NCI-H524 treated with DMSO at 0.1 percent for 48 hours (cell line): ENCODE results near the gene OSBPL7.

Source experiments
- DNase-seq: peaks from one replicate; lab custom pipeline; 2025; lab: John Stamatoyannopoulos, UW

OSBPL7 gene

DNA sequence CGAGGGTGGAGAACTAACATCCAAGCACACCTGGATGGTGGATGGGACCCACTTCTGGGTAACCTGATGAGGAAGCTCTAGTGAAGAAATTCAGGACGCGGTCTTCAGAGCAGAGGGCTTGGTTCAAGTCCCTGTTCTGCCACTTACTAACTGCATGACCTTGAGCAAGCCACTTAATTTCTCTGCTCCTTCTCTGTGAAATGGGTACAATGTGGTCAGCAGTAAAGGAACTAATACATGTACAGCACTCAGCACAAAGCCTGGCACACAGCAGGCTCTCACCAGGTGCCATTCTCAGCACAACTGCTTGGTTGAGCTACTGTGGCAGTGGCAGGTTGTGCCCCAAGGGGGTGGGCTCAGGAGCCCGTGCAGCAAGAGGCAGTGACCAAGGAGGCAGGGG, 1.9 kb upstream of the OSBPL7 start:
- DNase-seq: no peak

DNA sequence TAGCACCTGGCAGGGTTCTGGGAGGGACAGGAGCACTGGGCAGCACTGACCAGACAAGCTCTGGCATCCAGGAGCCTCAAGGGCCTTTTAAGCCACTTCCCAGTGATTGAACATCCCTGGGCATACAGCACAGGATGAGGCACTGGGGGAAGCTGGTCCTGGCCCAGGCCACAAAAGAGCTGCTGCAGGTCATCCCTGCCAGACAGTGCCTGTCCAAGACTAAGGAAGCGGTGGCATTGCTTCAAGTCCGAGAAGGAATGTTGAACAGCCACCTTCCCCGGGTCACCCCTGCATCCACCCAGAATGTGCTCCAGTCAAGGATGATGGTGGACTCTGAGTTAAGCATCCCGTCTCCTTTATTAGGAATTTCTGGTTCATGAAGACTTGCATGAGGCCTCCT, 1.2 kb upstream of the OSBPL7 start:
- DNase-seq: no peak

DNA sequence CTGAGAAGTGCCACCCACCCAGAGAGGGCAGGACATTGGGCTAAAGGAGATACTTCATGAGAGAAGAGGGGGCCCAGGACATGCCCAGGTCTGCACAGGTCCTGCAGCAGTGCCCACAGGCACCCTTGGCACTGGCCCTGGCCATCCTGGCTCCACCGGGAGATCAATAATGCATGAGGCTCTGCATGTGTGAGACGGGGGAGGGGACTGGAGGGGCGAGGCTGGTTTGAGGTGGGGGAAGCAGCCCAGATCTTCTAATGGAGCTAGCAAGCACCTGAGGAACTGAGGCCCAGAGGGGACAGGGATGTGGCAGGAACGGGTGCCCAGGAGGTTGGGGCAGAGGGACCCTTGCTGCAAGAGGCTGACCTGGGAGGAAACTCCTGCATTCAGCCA, 567 bp downstream of the OSBPL7 start:
- no peak for DNase-seq

DNA sequence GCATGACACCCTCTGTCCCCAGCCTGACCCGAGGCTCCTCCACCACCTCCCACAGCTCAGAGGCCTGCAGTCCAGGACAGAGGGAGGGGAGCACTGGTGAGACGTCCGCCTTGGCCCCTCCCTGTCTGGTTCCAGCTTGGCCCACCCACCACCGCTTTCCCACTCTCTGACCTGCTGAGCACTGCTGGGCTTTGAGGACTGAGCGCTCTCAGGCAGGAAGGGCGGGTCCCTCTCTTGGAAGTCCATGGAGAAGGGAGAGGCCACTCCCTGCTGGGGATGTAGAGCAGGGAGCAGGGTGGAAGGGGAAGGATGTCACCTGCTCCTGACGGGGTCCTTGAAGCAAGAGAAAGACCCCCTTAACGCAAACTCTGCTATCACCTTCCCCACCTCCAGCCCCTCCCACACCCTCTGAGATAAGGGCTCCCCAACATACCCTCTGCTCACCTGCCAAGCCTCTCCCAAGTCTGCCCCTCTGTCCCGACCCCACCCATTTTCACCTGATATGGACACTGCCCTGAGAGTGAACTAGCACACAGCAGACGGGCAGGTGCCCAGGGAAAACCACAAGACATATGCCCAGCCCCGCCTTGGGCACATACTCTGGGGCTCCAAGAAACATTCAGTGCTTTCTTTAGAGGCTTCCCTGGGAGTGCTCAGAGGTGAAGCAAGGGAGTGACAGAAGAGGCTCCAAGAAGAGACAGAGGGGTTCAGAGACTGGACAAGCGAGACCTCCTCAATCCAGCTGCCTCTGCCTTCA, 1.4 kb downstream of the OSBPL7 start:
- no peak for DNase-seq

DNA sequence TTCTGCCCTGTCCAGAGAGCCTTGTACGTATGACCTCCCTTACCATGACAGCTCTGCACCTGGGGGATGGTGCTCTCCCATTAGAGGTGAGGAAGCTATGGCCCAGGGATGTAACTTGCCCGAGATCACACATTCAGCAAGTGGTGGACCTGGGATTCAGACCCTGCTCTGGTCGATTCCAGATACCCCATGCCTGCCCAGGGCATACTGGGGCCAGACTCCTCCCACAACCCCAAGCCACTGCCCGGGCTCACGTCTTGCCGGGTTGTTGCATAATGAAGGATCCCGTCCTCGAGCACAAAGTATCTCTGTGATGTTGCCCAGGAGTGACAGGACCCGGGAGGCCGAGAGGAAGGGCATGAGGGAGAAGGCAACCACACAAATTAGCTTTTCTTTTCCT, 2.1 kb downstream of the OSBPL7 start:
- no peak for DNase-seq

DNA sequence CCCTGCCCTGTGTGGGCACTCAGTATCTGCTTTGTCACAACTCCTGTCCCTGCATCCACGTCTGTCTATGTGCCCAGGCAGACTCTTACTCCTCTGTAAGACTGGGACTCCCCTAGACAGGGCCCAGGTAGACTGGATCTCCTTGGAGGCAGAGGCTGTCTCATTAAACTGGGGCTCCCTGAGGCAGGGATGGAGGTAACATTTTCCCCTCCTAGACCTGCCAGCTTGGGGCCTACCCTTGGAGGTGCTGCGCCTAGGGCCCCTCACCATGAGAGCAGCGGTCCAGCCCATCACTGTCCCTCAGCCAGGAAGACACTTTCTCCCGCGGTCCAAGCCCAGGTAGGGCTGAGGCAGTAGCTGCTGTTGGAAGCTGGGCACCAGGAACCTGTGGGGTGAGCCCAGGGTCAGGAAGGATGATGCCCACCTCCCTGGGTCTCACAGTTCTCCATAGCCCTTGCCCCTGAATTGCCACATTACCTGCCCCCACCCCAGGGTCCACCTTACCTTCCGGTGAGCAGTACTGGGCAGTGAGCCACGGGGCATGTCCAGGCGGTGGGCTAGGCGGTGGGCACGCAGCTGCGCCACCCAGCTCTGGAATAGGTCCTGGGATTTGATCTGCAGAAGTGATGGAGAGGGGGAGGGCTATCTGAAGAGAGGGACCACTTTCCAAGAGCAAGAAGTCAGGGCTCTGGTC, 3.4 kb downstream of the OSBPL7 start:
- no peak for DNase-seq

DNA sequence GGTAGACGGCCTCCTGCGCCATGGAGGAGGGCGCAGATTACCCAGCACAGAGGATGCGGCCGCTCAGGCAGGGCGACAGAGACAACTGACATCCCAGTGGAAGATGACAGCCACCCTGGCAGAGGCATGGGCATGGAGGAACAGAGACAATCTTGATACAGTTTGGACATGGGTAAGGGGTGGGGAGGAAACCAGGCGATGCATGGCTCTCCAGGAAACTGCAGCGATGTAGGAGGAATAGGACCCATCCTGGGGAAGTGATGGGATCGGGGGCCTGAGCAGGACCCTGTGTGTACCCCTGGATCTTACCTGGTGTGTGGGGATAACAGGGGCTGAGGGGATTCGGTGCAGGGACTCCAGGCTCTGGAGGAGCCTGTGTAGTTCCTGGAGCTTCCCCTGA, 4.6 kb downstream of the OSBPL7 start:
- no peak for DNase-seq

DNA sequence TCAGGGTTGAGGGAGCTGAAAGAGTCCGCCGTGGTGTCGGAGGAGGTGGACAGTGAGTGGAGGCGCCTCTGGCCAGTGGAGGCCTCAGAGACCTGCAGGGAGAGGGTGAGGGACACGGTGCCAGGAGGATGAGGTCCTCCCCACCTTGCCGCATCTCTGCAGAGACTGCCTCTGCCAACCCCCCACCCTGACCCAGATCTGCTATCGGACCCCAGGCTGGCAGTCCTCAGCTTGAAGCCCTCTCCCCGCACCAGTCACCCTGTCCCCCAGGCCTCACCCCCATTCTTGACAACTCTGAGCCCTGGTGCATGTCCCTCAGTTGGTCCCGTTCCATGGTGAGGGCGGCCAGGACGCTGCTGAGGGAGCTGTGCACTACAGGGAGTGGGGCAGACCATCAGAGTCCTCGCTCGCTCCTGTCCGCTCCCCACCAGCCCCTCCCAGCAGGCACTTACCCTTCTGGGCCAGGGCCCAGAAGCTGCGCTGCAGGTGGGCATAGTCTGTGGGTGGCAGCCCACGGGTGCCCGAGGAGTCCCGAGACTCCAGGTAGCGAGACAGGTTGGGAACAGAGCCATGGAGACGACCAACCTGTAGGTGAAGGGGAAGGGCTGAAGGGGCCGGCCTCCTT, 5.4 kb downstream of the OSBPL7 start:
- DNase-seq: no peak

DNA sequence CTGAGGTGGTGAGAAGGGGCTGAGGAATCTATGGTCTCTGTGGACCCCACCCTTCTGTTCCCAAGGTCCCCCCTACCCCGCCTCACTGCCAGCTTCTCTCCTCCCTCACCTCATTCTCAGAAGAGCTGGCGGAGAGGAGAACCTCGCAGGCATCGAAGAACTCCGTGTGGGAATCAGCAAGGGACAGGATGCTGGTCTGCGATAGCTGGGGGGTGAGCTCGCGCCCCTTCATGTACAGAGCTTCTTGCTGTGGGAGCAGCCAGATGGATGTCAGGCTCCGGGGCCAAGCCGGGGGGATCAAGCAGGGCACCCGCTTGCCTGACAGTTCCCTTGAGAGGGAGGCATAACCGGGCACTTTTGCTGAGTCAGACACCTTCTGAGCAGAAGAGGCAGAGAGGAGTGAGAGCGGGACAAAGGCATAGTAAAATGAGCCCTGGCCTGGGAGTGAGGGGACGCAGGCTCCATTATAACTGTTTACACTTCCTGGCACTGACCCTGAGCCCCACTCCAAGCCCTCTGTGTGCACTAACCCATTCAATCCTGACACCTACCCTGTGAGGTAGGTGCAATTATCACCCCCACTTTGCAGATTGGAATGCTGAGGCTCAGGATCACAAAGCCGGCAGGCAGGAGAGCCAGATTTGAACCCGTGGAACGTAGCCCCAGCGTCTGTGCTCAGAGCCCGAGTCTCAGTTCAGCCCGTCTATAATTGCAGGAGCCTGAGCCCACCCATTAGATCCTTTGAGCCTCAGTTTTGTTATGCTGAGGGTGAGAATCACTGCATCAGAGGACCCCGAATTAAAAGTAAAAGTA, 6.3 kb downstream of the OSBPL7 start:
- DNase-seq: no peak

DNA sequence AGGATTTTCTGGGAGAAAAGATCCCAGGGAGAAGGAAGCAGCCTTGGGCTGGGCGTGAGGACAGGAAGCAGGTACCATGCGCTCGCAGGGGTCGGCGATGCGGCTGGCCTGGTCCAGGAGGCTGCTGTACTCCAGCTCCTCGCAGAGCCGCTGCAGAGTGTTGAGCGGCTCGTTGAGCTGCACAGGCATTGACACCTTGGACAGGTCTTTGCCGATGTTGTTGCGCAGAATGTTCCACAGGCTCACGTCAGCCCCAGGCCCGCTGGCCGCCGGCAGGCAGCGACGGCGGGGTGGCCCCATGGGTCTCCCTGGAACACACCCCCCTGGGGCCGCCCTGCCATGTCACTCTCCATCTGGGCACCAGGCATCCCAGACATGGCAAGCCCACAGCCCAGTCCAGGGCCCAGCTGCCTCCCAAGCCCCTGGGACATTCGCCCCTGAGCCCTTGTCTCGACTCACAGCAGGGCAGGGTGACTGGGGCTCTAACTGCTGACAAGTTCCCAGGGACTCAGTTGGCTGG, 8.0 kb downstream of the OSBPL7 start:
- no peak for DNase-seq

DNA sequence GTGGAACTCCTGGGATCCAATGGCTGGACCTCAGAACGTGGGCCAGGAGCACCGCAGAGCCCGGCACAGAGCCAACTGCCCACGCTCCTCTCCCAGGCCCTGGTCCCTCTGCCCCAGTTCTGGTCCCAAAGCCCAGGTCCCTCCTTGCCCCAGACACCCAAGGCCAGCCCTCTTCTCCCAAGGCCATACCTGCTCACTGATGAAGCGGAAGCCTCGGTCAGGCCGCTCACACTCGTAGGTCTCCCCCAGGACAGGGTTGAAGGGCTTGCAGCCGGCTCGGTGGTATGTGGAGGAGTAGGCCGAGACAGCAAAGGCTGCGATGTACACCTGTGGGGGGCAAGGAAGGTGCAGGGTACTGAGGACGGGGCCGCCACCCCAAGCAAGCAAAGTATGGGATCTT, 8.5 kb downstream of the OSBPL7 start:
- DNase-seq: no peak

DNA sequence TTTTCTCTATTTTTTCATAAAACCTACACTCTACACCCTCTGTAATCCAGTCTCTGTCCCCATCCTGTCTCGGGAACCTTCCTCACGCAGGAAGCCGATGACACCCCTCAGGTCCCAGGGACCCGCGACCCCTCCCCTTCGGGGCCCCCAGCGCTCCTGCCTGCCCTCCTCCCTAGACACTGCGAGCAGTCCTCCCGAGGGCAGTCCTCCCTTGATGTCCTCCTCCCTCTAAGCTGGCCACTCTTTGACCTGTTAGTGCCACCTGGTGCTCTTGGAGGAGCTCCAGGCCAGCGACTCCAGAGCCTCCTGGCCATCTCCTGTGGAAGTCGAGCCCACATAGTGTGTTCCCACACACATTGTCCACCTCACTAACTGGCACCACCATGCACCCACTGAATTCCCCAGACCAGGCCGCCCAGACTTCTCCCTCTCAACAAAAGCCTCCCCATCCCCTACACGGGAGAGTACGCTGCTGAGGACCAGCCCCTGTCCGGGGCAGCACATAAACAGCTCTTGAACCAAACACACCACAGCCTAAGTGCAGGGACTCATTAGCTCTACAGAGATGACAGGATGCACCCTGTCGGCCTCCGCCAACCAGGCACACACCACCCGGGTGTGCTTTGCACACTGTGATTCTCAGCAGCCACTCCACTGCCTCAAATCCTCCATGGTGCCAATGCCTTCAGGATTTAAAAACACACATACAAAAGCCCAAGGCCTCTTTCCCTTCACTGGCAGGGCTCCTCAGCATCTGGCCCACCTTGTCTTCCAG, 9.3 kb downstream of the OSBPL7 start:
- no peak for DNase-seq

DNA sequence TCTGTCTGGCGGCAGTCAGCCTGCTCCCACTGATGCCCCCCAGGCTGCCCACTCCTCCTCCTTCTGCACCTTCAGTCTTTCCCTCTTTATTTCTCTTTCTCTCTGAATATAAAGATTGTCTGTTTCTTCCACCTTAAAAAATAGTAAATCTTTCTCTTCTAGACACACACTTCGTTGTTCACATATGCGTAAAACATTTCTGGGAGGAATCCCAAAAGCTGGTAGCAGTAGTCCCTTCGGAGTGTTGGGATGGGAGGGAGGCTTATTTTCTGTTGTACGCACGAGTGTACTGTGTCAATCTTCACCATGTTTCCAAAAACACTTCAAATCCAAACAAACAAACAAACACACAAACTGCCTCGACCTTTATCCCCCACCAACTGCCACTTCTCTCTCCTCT, 9.9 kb downstream of the OSBPL7 start:
- no peak for DNase-seq

DNA sequence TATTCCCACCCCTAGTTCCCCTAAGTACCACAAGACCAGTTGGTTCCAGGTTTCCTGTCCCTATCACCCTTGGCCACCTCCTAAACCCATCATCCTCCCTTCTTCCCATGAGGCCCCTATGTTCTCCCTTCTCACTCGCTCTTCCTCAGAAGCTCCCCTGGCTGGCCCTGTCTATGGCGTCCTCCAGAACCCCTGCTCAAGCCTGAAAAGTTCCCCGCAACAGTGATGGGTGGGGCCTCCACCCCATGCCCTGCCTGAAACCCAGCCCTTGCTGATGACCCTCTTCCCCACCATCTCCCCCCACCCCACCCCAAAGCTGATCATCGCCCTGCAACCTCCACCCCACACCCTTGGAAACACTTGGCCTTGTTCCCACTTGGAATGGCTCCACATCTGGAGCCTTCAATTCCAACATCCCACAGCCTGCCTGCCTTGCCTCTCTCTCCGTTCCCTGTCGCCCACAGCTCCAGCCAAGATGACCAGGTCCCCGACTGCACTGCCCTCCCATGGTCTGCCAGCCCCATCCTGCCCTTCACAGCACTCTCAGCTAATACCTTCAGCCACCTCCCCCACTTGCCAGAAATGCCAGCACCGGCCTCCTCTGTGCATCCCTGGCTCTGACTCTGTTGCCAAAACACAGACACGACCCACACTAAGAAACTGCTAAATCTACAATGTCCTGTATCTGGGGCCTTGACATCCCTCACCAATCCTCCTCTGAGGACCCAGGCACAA, 10.5 kb downstream of the OSBPL7 start:
- DNase-seq: no peak

DNA sequence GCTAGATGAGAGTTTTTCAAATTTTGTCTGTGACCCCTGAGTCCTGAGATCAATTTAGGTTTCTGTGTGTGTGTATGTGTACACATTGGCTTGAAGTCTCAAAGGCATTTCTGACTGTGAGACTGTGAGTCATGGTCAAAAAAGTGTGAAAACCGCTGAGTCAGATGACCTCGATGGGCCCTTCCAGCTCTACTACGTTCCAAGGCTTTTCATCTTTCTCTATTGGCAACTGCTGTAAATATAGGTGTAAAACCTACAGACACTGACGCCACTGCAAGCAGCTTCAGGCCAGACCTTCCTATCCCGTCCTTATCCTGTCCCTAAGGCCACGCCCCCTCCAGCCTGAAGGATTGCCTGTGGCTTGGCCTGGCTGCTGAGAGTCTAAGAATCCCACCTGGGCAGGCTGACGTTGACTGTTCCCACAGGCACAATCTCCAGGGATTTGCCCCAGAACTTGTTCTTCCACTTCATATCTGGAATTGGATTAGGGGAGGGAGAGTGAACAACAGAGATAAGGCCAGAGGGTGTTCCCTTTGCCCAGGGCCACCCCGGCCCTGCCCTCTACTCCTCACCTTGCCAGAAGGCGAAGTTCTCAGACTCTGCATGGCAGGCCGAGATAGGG, 11.3 kb downstream of the OSBPL7 start:
- DNase-seq: no peak

DNA sequence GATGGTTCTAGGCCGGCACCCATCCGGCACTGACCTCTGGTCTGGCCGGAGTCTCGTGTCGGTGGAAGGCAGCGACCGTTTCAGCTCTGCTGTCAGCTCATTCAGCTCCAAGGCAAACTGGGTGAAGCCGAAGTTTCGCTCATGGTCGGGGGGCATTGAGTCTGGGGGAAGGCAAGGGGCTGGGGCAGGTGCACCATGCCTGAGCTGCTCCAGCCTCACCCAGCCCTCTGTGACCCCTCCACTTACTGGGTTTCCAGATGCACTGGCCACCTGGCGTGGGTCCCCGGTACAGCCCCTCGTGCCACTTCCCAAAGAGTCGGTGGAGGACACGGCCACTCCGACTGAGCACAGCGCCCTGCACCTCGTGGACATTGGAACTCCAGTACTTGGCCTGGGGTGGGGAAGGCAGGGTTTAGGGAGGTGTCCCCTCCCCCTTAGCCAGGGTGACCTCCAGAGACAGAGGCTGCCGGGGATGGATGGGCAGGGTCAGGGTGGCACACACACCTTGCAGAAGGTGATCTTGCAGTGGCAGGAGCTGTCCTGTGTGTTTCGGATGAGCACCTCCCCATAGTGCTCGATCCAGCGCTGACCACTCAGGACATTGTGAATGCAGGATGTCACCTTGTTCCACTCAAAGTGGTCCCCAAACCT, 12.6 kb downstream of the OSBPL7 start:
- DNase-seq: no peak

DNA sequence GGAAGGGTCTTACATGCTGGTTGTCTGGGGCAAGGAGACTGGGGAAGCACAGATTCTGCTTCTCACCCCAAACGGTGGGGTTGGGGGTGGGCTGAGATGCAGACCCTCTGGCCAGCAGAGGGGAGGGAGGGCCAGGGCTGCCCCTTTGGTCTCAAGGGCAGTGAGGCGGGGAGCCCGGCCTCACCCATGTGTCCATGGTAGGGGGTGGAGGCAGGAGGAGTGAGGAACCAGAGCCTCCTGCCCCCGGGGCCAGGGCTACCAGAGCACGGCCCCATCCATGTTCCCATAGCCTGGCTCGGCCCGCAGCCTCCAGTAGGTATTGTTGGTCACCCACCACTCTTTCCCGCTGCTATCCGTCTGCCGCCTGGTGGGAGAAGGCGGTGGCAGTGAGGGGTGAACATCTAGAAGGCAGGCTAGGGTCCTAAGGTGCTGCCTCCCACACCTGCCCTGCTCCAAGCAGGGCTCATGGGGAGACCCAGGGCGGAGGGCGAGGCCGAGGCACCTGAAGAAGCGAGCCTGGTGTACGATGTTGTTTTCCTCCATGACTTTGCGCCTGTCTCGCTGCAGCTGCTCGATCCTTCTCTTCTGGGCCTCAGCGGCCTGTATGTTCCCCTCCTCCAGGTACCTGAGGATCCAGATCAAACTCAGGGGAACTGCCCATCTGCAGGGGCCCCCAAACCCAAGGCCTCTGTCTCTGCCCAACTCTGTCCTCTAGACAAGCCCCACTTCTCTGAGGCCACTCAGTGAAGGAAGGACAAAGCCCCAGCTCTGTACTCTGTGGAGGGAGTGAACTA, 13.4 kb downstream of the OSBPL7 start:
- DNase-seq: no peak

DNA sequence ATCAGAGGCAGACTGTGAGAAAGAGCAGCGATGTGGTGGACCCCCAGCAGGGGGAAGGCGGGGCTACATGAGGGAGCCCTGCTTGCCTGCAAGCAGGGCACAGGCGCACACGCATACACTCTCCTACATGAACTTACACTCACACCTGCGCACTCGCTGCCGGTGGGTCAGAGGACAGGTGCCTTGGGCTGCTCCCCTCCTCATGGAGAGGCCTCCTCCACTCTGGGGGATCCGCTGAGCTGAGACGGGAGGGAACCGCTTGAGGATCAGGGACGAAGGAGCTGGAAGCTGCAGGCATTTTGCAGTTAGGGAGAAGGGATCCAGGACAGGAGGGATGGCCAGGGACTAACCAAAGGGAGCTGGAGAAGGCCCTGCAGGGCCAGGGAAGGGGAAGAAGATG, 14.2 kb downstream of the OSBPL7 start:
- no peak for DNase-seq

DNA sequence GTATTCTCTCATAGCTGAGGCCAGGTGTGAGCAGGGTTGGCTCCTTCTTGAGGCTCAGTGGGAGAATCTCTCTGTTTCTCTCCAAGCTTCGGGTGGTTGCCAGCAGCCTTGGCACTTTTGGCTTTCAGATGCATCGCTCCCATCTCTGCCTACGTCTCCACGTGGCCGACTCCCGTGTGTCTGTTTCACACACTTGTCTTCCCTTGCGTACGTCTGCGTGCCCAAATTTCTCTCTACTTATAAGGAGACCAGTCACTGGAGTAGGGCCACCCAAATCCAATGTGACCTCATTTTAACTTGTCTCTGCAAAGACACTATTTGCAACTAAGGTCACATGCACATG, 14.7 kb downstream of the OSBPL7 start:
- no peak for DNase-seq
